Stimulated activated naive CD4-positive, alpha-beta T cell (primary cell): ENCODE data around the gene PALM3.

Experiments used
- DNase-seq, 6 experiments: peaks; one replicate each; lab custom pipeline; 2025; lab: John Stamatoyannopoulos, UW

The PALM3 gene, protein sequence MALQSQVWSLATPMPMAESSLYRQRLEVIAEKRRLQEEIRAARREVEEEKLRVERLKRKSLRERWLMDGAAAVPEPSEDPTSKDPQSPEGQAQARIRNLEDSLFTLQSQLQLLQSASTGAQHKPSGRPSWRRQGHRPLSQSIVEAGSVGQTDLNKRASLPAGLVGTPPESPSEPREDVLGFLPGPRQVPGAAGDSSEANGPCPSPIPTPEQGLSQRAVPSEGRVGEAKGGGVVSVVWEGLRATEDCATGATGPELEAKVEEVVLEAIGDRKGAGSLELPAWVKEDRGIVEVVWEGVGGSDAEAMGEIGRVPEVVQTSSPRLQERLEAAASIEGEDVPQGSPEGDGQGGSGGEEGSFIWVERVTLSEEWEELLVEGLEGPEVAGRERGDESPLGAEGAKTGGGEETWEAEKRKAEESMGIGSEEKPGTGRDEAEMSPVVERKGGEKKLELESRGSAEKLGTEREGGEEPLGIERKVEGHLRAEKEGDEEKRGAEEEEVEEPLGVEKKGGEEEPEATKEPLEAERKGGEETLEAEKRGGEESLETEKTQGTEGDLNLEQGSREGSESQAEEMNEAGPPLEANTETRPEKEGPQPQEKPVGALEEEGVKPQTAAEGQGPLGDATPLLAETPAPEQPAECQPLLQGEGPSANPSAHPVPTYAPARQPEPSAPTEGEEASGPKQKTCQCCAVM

DNA sequence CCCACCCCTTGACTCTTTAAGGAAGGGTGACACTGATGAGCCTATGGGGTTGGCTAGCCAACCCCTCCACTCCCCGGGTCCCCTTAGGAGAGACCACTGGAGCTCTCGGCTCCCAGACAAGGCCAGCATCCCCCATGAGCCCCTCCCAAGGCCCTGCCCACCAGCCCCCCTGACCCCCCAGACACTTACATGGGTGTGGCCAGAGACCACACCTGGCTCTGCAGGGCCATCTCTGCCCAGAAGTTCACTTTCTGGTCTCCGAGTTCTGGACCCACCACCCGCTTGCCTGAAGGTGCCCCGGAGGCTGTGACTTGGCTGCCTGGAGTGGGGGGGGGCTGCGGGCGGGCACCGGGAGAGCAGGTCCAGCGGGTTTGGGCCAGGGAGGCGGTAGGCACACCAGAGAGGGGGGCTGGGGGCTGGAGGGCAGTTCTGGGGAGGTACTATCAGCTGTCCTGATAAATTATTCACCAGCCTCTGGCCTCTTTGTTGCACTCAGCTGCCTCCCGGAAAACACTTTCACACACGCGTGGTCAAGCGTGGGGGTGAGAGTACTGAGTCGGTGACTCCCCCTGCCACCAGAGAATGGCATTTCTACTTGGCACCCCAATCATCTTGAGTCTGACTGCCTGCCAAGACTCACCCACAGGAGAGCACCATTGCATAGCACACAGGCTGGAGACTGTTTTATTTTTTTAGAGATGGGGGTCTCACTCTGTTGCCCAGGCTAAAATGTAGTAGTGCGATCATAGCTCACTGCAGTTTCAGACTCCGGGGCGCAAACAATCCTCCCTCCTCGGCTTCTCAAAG lies at the start of gene PALM3:
Gene PALM3, minus strand, starts transcription at position 326 of the 807 bp plus-strand sequence. Its CDS starts 96 bp downstream, at position 230.
- no peak for DNase-seq

DNA sequence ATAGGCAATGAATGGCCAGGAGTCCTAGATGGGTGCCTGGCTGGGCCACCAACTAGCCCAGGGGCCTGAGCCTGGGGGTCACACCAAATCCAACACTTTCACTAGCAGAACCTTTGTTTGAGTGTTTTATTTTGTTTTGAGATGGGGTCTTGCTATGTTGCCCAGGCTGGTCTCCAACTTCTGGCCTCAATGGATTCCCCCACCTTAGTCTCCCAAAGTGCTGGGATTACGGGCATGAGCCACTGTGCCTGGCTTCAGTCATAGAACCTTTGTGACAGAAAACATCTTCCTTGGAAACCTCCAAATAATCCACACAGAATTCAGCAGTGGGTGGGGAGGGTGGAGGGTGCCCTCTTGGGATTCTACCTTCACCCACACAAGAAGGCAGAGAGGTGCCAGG lies 49.6 kb upstream of the PALM3 start:
- no peak for DNase-seq

DNA sequence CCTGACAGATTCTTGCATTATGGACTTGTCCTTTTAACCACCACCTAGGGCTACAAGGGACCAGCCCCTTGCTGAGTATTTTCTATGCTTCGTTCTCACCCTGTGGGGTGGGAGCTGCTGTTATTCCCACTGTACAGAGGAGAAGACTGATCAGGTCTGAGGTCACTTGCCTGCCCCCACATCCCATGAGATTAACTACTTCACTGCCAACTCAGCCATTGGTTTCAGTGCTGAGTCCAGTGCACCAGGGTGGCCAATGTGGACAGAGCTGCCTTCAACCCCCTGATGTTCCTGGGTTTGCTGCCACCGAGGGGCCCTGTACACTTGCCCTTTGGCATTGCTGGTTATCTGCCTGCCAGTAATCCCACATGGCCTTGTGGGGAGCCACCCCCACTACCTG lies 48.8 kb upstream of the PALM3 start:
- DNase-seq = no peak

DNA sequence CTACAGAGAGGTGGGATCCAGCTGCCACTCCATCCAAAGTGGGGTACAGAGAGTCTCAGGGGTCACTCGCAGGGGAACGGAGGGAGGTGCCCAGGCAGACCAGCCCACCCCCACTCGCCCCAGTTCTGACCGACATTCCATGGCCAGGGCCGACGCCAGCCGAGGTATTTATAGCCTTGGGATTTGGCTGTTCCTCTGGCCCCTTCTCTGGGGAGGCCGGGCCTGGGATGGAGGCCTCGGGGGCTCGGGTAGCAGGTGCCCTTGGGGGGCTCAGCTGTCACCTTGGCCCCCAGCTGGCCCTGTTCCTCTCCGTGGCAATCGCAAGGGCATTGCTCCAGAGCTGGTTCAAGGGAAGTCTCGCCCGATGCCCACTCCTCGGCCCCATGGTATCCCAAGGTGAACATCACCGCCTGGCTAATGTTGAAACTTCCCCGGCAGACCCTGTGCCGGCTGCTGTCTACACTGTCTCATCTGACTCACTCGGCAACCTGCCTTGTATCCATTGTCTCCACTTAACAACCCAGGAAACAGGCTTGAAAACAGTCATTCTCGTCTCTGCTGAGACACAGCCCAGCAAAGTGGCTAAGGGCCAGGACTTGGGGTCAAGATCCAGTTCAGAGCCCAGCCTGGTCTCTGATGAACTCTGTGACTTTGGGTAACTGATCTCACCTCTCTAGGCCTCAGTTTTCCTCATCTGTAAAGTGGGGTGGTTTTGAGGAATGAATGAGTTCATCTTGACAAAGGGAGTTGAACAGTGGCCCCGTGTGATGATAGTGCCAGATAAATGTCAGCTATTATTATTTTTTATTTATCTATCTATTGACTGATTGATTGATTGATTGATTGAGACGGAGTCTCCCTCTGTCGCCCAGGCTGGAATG lies 45.9 kb upstream of the PALM3 start:
- DNase-seq = no peak

DNA sequence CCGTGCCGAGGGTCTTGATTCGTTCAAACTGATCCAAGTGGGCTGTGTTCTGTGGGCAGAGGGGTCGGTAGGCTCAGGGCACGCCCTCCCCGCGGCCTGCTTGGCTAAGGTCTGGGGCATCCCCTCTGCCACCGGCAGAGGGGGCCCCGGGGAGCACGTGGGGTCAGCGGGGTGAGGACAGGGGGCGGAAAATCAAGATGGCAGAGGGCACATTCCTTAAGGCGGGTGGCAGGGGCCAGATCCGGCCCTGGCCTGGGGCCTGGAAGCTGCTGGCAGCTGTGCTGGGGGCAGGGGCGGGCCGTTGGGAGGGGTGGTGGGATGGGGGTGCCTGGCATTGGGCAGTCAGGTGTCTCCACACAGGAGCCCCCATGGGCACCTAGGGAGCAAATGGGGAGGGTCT lies 45.0 kb upstream of the PALM3 start:
- no peak for DNase-seq

DNA sequence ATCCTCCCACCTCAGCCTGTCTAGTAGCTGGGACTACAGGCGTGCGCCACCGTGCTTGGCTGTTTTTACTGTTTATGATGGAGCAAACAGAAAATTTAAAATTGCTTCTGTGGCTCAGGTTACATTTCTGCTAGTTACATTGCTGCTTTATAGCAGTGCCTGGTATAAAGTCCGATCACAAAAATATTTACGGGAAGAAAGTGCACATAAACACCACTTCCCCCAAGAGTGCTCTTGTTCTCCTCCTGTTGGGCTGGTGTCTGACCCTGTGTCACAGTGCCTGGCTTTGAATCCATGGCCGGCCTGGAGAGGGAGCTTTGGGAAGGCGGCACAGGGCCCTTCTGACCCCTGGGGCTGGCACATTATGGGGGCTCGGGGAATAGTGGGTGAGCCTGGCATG lies 43.8 kb upstream of the PALM3 start:
- DNase-seq = no peak

DNA sequence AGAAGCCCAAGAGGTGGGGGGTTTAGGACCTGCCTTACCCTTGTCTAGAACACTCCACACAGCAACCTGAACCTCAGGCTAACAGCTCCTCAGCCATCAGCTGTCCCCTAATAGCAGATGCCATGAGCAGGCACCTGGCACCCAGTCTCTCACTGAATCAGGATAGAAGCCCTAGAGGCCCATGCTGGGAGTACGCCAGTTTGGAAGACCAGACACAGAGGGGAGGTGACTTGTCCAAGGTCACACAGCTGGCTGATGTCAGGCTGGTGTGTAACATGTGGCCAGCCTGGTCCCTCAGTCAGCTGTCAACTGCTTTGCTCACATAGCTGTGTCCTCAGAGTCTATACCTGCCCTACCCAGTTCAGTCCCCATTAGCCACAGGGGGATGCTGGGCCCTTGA lies 41.4 kb upstream of the PALM3 start:
- DNase-seq = no peak

DNA sequence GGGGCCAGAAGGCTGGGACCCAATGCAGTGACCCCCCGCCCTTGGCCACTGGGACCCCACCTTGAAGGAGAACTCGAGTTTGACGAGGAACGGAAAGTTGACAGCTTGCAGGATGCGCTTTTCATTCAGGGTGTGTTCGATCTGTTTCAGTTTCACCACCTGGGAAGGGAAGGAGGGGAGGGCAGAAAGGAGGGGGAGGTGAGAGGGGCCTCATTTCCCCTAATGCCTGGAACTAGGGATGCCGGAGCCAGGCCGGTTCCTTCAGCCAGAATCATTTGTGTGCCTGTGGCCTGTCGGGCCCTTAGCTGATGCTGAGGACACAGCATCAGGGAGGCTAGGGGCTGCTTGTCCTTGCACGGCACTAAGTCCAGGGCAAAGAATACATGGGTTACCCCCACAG lies 40.9 kb upstream of the PALM3 start:
- no peak for DNase-seq

DNA sequence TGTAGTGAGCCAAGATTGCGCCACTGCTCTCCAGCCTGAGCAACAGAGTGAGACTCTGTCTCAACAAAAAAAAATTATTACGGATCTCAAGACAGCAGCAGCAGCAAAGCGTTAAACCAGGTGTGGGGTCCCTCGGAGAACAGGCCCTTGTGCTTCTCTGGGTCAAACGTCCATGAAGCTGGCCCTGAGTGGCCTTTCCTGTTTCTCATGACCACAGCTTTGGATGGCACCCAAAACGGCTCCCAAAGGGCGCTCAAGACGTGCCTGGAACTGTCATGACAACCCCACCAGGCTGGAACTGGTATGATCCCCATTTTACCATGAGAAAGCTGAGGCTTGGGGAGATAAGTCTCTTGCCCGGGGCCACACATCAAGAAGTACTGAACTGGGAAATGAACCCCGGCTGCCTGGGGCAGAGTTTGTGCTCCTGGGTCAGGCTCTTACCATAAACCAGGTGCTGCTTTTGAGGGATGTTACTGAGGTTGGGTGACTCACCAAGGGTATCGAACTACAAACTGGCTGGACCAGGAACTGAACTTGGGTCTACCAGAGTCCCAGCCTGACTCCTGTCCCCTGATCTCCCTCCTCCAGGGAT lies 40.3 kb upstream of the PALM3 start:
- DNase-seq = no peak

DNA sequence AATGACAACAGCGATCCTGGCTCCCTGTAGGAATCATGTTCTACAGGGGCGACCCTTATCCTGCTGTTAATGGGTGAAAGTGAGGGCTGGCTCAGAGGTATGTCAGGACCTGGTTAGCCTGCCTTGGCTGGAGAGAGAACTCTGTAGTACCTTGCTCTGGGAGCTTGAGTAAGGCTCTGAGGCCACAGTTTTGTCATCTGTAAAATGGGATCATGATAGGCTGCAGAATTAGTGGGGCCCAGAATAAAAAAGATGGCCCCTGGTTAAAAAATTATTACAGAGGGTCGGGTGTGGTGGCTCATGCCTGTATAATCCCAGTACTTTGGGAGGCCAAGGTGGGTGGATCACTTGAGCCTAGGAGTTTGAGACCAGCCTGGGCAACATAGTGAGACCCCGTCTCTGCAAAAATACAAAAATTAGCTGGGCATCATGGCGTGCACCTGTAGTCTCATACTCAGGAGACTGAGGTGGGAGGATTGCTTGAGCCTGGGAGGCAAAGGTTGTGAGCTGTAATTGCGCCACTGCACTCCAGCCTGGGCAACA lies 39.2 kb upstream of the PALM3 start:
- no peak for DNase-seq

DNA sequence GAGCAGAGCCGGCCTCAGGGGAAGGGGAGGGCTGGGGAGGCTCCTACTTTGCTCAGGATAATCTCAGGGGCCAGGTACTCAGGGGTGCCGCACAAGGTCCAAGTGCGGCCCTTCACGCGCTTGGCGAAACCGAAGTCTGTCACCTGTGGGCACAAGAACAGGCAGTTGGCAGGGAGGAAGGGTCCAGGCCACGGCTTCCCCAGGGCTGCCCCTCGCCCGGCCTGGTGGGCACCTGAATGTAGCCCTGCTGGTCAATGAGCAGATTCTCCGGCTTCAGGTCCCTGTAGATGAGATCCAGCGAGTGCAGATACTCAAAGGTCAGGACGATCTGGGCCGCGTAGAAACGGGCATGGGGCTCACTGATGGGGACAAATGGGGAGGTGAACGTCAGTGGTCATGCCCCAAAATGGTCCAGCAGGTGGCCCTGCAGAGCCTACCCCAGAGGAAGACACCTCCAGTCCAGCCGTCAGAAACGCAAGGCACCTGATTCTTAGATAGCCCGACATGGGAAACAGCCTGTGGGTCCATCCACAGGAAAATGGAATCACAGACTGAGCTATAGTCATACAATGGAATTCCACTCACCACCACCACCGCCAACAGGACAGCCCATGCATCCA lies 35.8 kb upstream of the PALM3 start:
- DNase-seq = no peak

DNA sequence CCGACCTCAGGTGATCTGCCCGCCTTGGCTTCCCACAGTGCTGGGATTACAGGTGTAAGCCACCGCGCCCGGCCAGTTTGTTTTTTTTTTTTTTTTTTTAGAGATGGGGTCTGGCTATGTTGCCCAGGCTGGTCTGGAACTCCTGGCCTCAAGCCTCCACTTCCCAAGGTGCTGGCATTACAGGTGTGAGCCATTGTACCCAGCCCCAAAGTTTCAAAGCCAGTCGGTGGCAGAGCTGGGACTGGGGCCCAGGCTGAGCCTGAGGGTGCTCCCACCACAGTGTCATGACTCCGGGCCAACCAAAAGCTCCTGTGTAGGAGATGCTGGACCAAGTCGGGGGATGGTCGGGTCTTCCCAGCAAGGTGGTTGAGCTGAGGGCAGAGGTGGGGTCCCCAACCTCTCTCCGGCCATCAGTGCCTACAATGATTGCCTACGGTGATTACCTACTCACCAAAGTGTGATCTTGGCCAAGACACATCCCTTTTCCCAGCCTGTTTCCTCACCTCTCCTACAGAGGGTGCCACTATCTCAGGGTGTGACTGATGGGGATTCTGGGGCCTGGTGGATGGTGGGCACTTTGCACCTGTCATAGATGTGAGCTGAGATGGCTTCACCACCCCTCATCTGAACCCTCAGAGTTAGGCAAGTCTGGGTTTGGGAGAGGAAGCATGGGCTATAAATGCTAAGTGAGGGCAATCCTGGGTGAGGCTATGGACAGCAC lies 34.6 kb upstream of the PALM3 start:
- DNase-seq = no peak

DNA sequence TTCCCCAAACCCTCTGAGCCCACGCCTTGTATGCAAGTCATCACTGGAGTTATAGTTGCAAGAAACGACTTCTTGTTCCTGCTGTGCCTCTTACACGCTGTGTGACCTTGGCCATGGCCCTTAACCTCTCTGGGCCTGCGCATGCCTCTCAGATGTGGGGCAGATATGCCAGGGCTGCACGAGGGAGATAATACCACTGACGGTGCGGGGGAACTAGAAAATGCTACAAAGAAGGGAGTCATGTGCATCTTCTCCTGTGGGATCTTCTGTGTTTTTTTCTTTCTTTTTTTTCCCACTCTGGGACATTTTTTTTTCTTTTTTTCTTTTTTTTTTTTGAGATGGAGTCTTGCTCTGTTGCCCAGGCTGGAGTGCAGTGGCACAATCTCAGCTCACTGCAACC lies 33.0 kb upstream of the PALM3 start:
- DNase-seq = no peak

DNA sequence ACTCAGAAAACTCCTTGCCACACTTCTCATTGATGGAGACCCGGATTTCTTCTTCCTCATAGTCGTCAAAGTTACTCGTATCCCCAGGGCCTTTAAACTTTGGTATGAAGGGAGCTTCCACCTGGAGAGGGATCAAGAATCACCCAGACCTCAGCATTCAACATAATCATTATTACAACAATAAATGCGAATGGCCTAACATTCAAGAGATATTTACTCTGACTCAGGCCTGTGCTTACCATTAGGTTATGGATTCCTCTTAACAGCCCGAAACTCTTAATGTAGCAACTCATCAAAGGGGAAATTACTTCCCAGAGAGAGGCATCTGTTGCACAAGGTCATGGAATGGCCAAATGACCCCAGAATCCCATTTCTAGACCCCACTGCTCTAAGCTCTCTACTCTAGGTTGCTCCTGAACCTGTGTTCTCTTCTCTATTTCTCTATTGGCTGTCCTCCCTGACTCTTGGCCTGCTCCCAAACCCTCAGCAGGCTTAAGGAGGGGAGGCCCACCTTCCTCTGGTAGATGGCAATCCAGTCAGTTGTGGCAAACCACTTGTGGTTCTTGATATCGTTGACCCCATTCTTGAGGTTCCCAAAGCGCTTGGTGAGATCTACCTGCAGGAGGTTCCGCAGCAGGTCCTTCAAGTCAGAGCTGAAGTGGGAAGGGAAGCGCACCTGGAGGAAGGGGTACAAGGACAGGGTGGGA lies 31.4 kb upstream of the PALM3 start:
- DNase-seq = no peak

DNA sequence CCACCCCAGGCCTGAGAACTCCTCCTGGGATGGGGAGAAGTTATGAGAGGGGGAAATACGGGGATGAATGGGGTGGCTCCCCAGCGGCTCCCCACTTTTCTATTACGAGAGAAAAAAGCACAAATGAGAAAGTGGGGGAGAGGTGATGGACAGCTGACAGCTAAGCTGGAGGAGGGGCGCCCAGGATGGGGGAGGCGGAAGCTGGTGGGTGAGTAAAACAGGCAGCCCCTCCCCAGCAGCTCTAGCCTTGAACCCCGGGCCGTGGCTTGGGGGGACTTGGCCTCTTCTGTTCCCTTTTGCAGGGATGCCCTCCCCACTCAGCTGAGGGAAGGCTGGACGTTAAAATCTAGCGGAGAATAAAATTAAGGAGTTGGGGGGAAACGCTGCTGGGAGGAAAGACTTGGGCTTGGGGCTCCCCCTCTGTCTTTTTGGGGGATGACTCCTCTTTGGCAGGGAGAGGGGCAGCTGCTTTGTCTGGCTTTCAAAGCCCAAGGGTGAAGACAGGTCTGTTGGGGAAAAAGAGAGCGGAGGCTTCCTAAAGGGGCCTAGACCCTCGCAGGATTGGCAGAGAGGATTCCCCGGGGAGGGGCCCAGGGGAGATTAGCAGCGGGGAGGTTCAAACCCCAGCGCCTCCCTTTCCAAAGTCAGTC lies 30.1 kb upstream of the PALM3 start:
- DNase-seq = peak in 2 of 6 experiments; percentile 34 to 59

DNA sequence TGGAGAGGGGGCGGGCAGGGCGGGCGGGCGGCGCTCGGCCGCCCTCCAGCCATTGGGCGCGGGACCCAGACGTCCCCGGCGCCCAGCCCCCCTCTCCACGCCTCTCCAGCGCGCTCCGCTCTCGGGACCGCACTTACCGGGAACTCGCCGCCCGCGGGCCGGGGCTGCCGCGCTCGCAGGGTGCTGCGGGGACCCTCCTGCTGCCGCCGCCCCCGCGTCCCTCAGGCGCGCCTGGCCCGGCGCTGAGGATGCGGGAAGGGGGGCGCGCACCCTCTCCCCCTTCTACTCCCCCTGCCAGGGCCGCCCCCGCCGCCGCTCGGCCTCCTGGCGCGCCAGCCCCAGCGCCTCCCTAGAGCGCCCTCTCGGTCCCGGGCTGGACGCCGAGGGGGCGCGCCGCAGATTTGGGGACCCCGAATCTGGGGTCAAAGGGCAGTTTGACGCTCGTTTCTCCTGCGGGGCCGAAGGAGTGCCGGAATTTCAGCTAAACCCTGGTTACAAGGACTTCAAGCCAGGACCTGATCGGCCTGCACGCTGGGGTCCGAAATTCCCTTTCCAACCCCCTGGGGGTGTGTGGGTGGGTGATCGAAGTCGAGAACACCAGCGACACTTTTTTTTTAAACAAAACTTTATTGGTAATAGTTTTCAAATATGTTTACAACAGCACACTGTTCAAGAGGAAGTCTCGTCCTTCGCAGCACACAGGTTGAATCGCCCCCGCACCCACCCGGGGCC lies 29.4 kb upstream of the PALM3 start:
- DNase-seq = peak; percentile 51 to 91 (median 78)

DNA sequence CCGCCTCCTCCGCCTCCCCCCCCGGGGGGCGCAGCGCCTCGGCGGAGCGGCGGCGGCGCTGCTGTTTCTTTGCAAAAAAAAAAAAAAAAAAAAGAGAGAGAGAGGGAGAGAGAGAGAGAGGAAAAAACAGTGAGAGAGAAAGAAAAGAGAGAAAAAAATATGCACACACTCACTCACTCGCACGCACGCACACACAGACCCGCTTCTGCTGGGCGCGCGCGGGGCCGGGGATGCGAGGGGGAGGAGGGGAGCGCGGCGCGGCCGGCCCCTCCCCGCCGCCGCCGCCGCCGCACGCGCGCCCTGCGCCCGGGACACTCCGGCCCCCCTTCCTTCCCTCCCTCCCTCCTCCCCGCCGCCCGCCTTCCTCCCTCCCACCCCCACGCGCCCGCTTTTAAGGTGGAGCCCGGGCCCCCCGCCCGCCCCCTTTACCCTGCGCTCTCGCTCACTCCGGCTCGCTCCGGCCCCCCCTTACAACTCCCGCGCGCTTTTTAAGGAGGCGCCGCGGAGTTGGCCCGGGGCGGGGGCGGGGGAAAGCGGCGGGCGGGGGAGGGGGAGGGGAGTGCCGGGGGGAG lies 28.7 kb upstream of the PALM3 start, which contains the start of gene SAMD1:
Gene SAMD1, minus strand, starts transcription at position 243 of the 572 bp plus-strand sequence.
- DNase-seq = peak; percentile 77 to 91 (median 85)
